HCT116 (cell line): ENCODE results near the gene THOP1. TPM values are rescaled to one million over a fixed set of nuclear protein-coding genes. Genes with fewer than 3 reads are reported as not detected.

ENCODE experiments used
- ATAC-seq: fragments of 200-7000 bp; cut with Tn5 transposase; 2 replicates; pipeline ENCODE4 v1.9.1; 2020; ENCODE audit warnings: mild to moderate bottlenecking, moderate library complexity
- BruUV-seq: library from RNA; stranded (reverse); fragments of 400-500 nt; replicated peaks from 2 replicates; lab custom pipeline; 2021; lab: Mats Ljungman, UMichigan
- CTCF ChIA-PET: fragments of 300-600 bp; sonication (Branson Sonifier 250); formaldehyde crosslinking; loops from one replicate; lab custom pipeline; 2021; ENCODE audit warnings: antibody characterized with exemption; lab: Charles Lee
- POLR2A ChIA-PET: fragments of 300-600, 350-600 bp; sonication (Branson Sonifier 250); formaldehyde crosslinking; loops from one replicate; lab custom pipeline; 2021; ENCODE audit warnings: antibody characterized with exemption; lab: Charles Lee
- RAD21 ChIA-PET, 2 experiments: fragments of 300-600 bp; sonication (Branson Sonifier 250); formaldehyde crosslinking; loops; one replicate each; lab custom pipeline; 2023; ENCODE audit warnings: low total read pairs in 2 of 2; ENCODE audit not compliant: uncharacterized antibody in 2 of 2, unreplicated experiment in 2 of 2, low non-redundant PET in 1 of 2; lab: Charles Lee
- DNase-seq: peaks from one replicate; pipeline ENCODE4 v3.0.0-alpha.2; 2010; ENCODE audit warnings: low read depth, low spot score
- H2AFZ ChIP-seq: fragments of 200-600 bp; shearing (Covaris generic), sonication (generic); 2 replicates; pipeline ENCODE4 v1.6.1; 2017; ENCODE audit warnings: low read depth, mixed run types, mixed read lengths, antibody characterized with exemption, low read length; ENCODE audit not compliant: poor library complexity, severe bottlenecking
- H3K27ac ChIP-seq: 2 replicates; pipeline ENCODE4 v1.5.1; 2012; ENCODE audit warnings: low read depth, low read length
- H3K27me3 ChIP-seq: fragments of 200-600 bp; sonication (generic); 2 replicates; pipeline ENCODE4 v1.6.1; 2016; ENCODE audit warnings: mixed run types, low read length, mixed read lengths; ENCODE audit not compliant: insufficient read depth
- H3K36me3 ChIP-seq, 2 experiments: fragments of 200-500 bp in 1 of 2; fragments of 200-600 bp in 1 of 2; sonication (Bioruptor generic) in 1 of 2; sonication (generic) in 1 of 2; 2 replicates each; pipeline versions ENCODE4 v1.5.1 to v1.6.1; 2014 to 2016; ENCODE audit warnings: low read length in 2 of 2, inconsistent platforms in 1 of 2, mixed read lengths in 1 of 2, mixed run types in 1 of 2; ENCODE audit not compliant: insufficient read depth in 2 of 2, control insufficient read depth in 1 of 2
- H3K4me1 ChIP-seq, 2 experiments: fragments of 200-600 bp in 1 of 2; sonication (generic) in 1 of 2; 2 replicates each; pipeline versions ENCODE4 v1.5.1 to v1.6.1; 2012 to 2017; ENCODE audit warnings: low read length in 2 of 2, inconsistent platforms in 1 of 2, mild to moderate bottlenecking in 1 of 2, mixed read lengths in 1 of 2, mixed run types in 1 of 2, moderate library complexity in 1 of 2; ENCODE audit not compliant: insufficient read depth in 2 of 2, control insufficient read depth in 1 of 2
- H3K4me2 ChIP-seq: fragments of 200-600 bp; sonication (generic); 2 replicates; pipeline ENCODE4 v1.6.1; 2017; ENCODE audit warnings: mixed run types, low read length, mixed read lengths
- H3K4me3 ChIP-seq, 2 experiments: fragments of 200-600 bp in 1 of 2; sonication (generic) in 1 of 2; replicated peaks in 1 of 2; 2 replicates each; pipeline ENCODE4 v1.5.1; 2011 to 2016; ENCODE audit warnings: low read length in 2 of 2, control low read depth in 1 of 2, low read depth in 1 of 2, mild to moderate bottlenecking in 1 of 2, mixed read lengths in 1 of 2, mixed run types in 1 of 2
- H3K79me2 ChIP-seq: fragments of 200-600 bp; sonication (generic); 2 replicates; pipeline ENCODE4 v1.6.1; 2017; ENCODE audit warnings: mild to moderate bottlenecking, mixed run types, low read length, moderate library complexity, mixed read lengths; ENCODE audit not compliant: insufficient read depth
- H3K9ac ChIP-seq: fragments of 200-600 bp; sonication (generic); 2 replicates; pipeline ENCODE4 v1.6.1; 2016; ENCODE audit warnings: low read length, mixed read lengths
- H3K9me2 ChIP-seq: fragments of 200-600 bp; sonication (generic), shearing (Covaris generic); 2 replicates; pipeline ENCODE4 v1.6.1; 2017; ENCODE audit warnings: mixed run types, mild to moderate bottlenecking, moderate library complexity; ENCODE audit not compliant: insufficient read depth
- H3K9me3 ChIP-seq, 2 experiments: fragments of 200-500 bp in 1 of 2; fragments of 200-600 bp in 1 of 2; sonication (Bioruptor generic) in 1 of 2; sonication (generic) in 1 of 2; 2 replicates each; pipeline ENCODE4 v1.6.1; 2014 to 2017; ENCODE audit warnings: low read length in 2 of 2, mixed read lengths in 2 of 2, inconsistent platforms in 1 of 2, low read depth in 1 of 2, mild to moderate bottlenecking in 1 of 2, mixed run types in 1 of 2, moderate library complexity in 1 of 2; ENCODE audit not compliant: control insufficient read depth in 1 of 2, insufficient read depth in 1 of 2
- H4K20me1 ChIP-seq: fragments of 200-600 bp; sonication (generic), shearing (Covaris generic); 2 replicates; pipeline ENCODE4 v1.6.1; 2017; ENCODE audit warnings: mixed run types, mild to moderate bottlenecking, moderate library complexity; ENCODE audit not compliant: insufficient read depth
- CBX3 ChIP-seq: IDR thresholded peaks from 2 replicates; pipeline ENCODE4 v1.6.1; 2012; ENCODE audit warnings: low read depth
- EGR1 ChIP-seq: IDR thresholded peaks from 2 replicates; pipeline ENCODE4 v1.6.1; 2012; ENCODE audit warnings: low read depth
- FOSL1 ChIP-seq: IDR thresholded peaks from 2 replicates; pipeline ENCODE4 v1.6.1; 2012; ENCODE audit warnings: low read depth
- SRF ChIP-seq: IDR thresholded peaks from 2 replicates; pipeline ENCODE4 v1.6.1; 2012; ENCODE audit warnings: low read depth
- ZNF274 ChIP-seq: fragments of 200-500 bp; sonication (Bioruptor generic); IDR thresholded peaks from 2 replicates; pipeline ENCODE4 v1.6.1; 2014; ENCODE audit warnings: mild to moderate bottlenecking, low read depth, low read length, inconsistent platforms
- intact Hi-C: fragments of 100-400 bp; cut with micrococcal nuclease; formaldehyde crosslinking; loops from 2 replicates; pipeline ENCODE4 v1.10.0; 2022
- total RNA-seq: library from RNA; stranded (reverse); gene quantifications from one replicate; pipeline ENCODE4 v1.2.1, GENCODE V29; 2021; ENCODE audit not compliant: unreplicated experiment
- TF ChIP-seq, protein P1 (sequence below): IDR thresholded peaks from 2 replicates; pipeline ENCODE4 v1.6.1; 2012; ENCODE audit warnings: low read depth

The THOP1 gene
- total RNA-seq, 1 experiment from 2014 or later, result 201 TPM

DNA sequence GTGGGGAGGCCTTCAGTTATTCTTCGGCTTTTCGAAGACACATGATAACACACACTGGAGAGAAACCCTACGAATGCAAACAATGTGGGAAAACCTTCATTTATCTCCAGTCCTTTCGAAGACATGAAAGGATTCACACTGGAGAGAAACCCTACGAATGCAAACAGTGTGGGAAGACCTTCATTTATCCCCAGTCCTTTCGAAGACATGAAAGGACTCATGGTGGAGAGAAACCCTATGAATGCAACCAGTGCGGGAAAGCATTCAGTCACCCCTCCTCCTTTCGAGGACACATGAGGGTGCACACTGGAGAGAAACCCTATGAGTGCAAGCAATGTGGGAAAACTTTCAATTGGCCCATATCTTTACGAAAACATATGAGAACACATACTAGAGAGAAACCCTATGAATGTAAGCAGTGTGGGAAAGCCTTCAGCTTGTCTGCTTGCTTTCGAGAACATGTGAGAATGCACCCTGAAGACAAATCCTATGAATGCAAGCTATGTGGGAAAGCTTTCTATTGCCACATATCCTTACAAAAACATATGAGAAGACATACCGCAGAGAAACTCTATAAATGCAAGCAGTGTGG lies 67.8 kb downstream of the THOP1 start:
- intact Hi-C loops, result no loop called here

More for the DNA sequence above, 67.8 kb downstream of the THOP1 start:
- Histone ChIP-seq H3K4me1 (no peaks in the 10 kb centered on the region), H3K9me2 (no peaks in the 10 kb centered on the region), H3K36me3 (peaks cover 7 to 24% of the 10 kb centered on the region in 2 experiments), H2AFZ (no peak overlapping the region), H3K4me2 (no peak overlapping the region), H3K4me3 (no peak overlapping the region), H3K9me3 (peaks cover 24 to 35% of the 10 kb centered on the region in 2 experiments; a peak in 3 of 4 replicates), H3K27me3 (no peaks in the 10 kb centered on the region), H3K9ac (no peak overlapping the region), H4K20me1 (no peaks in the 10 kb centered on the region), H3K79me2 (no peaks in the 10 kb centered on the region), H3K27ac (no peak overlapping the region)
- TF ChIP-seq CBX3 (peak; percentile 11; the same call in 1 of the 2 replicates), SRF (no peak), ZNF274 (no peak), EGR1 (no peak), FOSL1 (no peak)
- TF ChIP-seq, protein P1, sequence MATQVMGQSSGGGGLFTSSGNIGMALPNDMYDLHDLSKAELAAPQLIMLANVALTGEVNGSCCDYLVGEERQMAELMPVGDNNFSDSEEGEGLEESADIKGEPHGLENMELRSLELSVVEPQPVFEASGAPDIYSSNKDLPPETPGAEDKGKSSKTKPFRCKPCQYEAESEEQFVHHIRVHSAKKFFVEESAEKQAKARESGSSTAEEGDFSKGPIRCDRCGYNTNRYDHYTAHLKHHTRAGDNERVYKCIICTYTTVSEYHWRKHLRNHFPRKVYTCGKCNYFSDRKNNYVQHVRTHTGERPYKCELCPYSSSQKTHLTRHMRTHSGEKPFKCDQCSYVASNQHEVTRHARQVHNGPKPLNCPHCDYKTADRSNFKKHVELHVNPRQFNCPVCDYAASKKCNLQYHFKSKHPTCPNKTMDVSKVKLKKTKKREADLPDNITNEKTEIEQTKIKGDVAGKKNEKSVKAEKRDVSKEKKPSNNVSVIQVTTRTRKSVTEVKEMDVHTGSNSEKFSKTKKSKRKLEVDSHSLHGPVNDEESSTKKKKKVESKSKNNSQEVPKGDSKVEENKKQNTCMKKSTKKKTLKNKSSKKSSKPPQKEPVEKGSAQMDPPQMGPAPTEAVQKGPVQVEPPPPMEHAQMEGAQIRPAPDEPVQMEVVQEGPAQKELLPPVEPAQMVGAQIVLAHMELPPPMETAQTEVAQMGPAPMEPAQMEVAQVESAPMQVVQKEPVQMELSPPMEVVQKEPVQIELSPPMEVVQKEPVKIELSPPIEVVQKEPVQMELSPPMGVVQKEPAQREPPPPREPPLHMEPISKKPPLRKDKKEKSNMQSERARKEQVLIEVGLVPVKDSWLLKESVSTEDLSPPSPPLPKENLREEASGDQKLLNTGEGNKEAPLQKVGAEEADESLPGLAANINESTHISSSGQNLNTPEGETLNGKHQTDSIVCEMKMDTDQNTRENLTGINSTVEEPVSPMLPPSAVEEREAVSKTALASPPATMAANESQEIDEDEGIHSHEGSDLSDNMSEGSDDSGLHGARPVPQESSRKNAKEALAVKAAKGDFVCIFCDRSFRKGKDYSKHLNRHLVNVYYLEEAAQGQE, result no peak
- ChIA-PET CTCF (no interaction called here), RAD21 (no interaction called here), POLR2A (no interaction called here)
- BruUV-seq, result no TSS peak
- ATAC-seq (no peak), DNase-seq (no peak)
